HEK293T (cell line): ENCODE measurements around the gene OR1A1.
"Not testable (repeated sequence)": the region's sequence is repeated elsewhere in the genome, so short reads cannot be mapped to it uniquely, and the experiment has no call there.

ENCODE experiments used
- ELF4 ChIP-seq: fragments of 450-650 bp; IDR thresholded peaks from 2 replicates; pipeline ENCODE4 v1.6.1; 2017; ENCODE audit warnings: antibody characterized with exemption
- FOXA1 ChIP-seq: fragments of 450-650 bp; IDR thresholded peaks from 2 replicates; pipeline ENCODE4 v1.6.1; 2016; ENCODE audit warnings: mild to moderate bottlenecking
- TARDBP ChIP-seq: fragments of 450-650 bp; IDR thresholded peaks from 2 replicates; pipeline ENCODE4 v1.6.1; 2016

DNA sequence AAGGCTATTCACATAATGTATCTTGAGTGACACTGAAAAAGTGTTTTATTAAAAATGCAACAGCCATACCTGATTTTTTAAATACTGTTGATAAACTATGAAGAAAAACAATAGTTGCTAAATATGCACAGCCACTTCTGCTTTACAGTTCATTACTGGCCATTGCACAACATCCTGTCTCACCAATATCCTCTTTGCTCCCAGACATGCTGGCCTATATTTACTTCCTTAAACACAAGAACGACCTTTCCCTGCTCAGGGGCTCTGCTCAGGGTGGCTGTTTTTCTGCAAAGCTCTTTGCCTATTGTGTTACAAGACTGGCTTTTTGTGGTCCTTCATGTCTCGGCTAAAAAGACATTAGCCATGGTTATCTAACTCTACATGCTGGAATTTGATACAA is 31.2 kb downstream of the OR1A1 start:
- not testable (repeated sequence) for TF ChIP-seq FOXA1, TARDBP, ELF4
